SK-N-SH (cell line): ENCODE measurements around the gene CORO1A. TPM values are rescaled to one million over a fixed set of nuclear protein-coding genes. Genes with fewer than 3 reads are reported as not detected.

Source experiments
- CTCF ChIA-PET: fragments of 300-600, 350-600 bp; formaldehyde crosslinking; extraction: SDS; loops from one replicate; lab custom pipeline; 2021; lab: Yijun Ruan, JAX
- POLR2A ChIA-PET: fragments of 350-600 bp; sonication (Branson Sonifier 250); formaldehyde crosslinking; extraction: SDS; loops from one replicate; lab custom pipeline; 2020; ENCODE audit warnings: antibody characterized with exemption, inconsistent platforms; lab: Yijun Ruan, JAX
- DNase-seq: peaks from one replicate; pipeline ENCODE4 v3.0.0; 2012
- H2AFZ ChIP-seq: fragments of 200-600 bp; sonication (generic); 2 replicates; pipeline ENCODE4 v1.8.1; 2016; ENCODE audit warnings: antibody characterized with exemption, mild to moderate bottlenecking, low read depth
- H3F3A ChIP-seq: fragments of 200-600 bp; sonication (generic); replicated peaks from 2 replicates; pipeline ENCODE3; 2016; ENCODE audit warnings: antibody characterized with exemption, mild to moderate bottlenecking; ENCODE audit not compliant: insufficient read depth
- H3K27ac ChIP-seq, 2 experiments: fragments of 200-500 bp in 1 of 2; fragments of 200-600 bp in 1 of 2; sonication (Bioruptor generic) in 1 of 2; sonication (generic), shearing (Covaris generic) in 1 of 2; 2 replicates each; pipeline versions ENCODE4 v1.5.1 to v1.6.1; 2014 to 2016; ENCODE audit warnings: low read depth in 2 of 2, inconsistent platforms in 1 of 2, low read length in 1 of 2, mild to moderate bottlenecking in 1 of 2, mixed read lengths in 1 of 2
- H3K27me3 ChIP-seq: fragments of 200-600 bp; sonication (generic), shearing (Covaris generic); 2 replicates; pipeline ENCODE4 v1.6.1; 2016; ENCODE audit warnings: mixed run types; ENCODE audit not compliant: insufficient read depth
- H3K36me3 ChIP-seq, 2 experiments: fragments of 200-500 bp in 1 of 2; fragments of 200-600 bp in 1 of 2; sonication (Bioruptor generic) in 1 of 2; sonication (generic) in 1 of 2; replicated peaks in 1 of 2; 2 replicates each; pipeline versions ENCODE3 to v1.5.1; 2014 to 2016; ENCODE audit warnings: low read length in 1 of 2, mild to moderate bottlenecking in 1 of 2; ENCODE audit not compliant: insufficient read depth in 2 of 2, control insufficient read depth in 1 of 2
- H3K4me1 ChIP-seq, 2 experiments: fragments of 200-500 bp in 1 of 2; fragments of 200-600 bp in 1 of 2; sonication (Bioruptor generic) in 1 of 2; sonication (generic), shearing (Covaris generic) in 1 of 2; 2 replicates each; pipeline versions ENCODE4 v1.5.1 to v1.6.1; 2014 to 2016; ENCODE audit warnings: low read depth in 1 of 2, low read length in 1 of 2, mixed run types in 1 of 2; ENCODE audit not compliant: insufficient read depth in 2 of 2, control insufficient read depth in 1 of 2
- H3K4me2 ChIP-seq: fragments of 200-600 bp; sonication (generic), shearing (Covaris generic); 2 replicates; pipeline ENCODE4 v1.6.1; 2017; ENCODE audit warnings: mixed run types
- H3K4me3 ChIP-seq, 2 experiments: fragments of 200-500 bp in 1 of 2; fragments of 200-600 bp in 1 of 2; sonication (Bioruptor generic) in 1 of 2; sonication (generic), shearing (Covaris generic) in 1 of 2; 2 replicates each; pipeline versions ENCODE4 v1.5.1 to v1.8.1; 2014 to 2016; ENCODE audit warnings: low read depth in 2 of 2, inconsistent platforms in 1 of 2, low read length in 1 of 2, mild to moderate bottlenecking in 1 of 2, mixed read lengths in 1 of 2, moderate library complexity in 1 of 2
- H3K79me2 ChIP-seq: fragments of 200-600 bp; sonication (generic); 2 replicates; pipeline ENCODE4 v1.8.1; 2017; ENCODE audit warnings: mild to moderate bottlenecking; ENCODE audit not compliant: insufficient read depth
- H3K9ac ChIP-seq: fragments of 200-600 bp; sonication (generic); 2 replicates; pipeline ENCODE4 v1.6.1; 2017; ENCODE audit warnings: mixed run types
- H3K9me2 ChIP-seq: fragments of 200-600 bp; sonication (generic); 2 replicates; pipeline ENCODE4 v1.6.1; 2017; ENCODE audit warnings: mixed run types
- H3K9me3 ChIP-seq: fragments of 200-600 bp; sonication (generic); 2 replicates; pipeline ENCODE4 v1.6.1; 2017; ENCODE audit warnings: mixed run types, mild to moderate bottlenecking, moderate library complexity
- H4K20me1 ChIP-seq: fragments of 200-600 bp; sonication (generic); 2 replicates; pipeline ENCODE4 v1.6.1; 2017; ENCODE audit warnings: mild to moderate bottlenecking, mixed run types; ENCODE audit not compliant: insufficient read depth
- EP300 ChIP-seq, 2 experiments: IDR thresholded peaks; 2 replicates each; pipeline versions ENCODE4 v1.4.0 to v1.6.1; 2012; ENCODE audit warnings: borderline replicate concordance in 1 of 2, low read depth in 1 of 2, low read length in 1 of 2
- FOSL2 ChIP-seq: IDR thresholded peaks from 2 replicates; pipeline ENCODE4 v1.4.0; 2012; ENCODE audit warnings: low read depth, mild to moderate bottlenecking, moderate library complexity, borderline replicate concordance
- JUND ChIP-seq: IDR thresholded peaks from 2 replicates; pipeline ENCODE4 v1.4.0; 2012
- MXI1 ChIP-seq: IDR thresholded peaks from 2 replicates; pipeline ENCODE4 v1.6.1; 2012; ENCODE audit warnings: mild to moderate bottlenecking, low read depth, low read length, improper control_type of control experiment
- NRF1 ChIP-seq: IDR thresholded peaks from 2 replicates; pipeline ENCODE4 v1.6.1; 2012; ENCODE audit warnings: low read depth, mild to moderate bottlenecking, low read length
- PBX3 ChIP-seq: IDR thresholded peaks from 2 replicates; pipeline ENCODE4; 2012
- RCOR1 ChIP-seq: fragments of 150-350 bp; IDR thresholded peaks from 2 replicates; pipeline ENCODE4 v1.6.1; 2017; ENCODE audit warnings: antibody characterized with exemption, low read length
- REST ChIP-seq: IDR thresholded peaks from 2 replicates; pipeline ENCODE4 v1.6.1; 2012; ENCODE audit warnings: mild to moderate bottlenecking, low read depth, low read length, moderate library complexity
- RXRA ChIP-seq: IDR thresholded peaks from 2 replicates; pipeline ENCODE4 v1.4.0; 2012; ENCODE audit warnings: low read depth, mild to moderate bottlenecking, borderline replicate concordance
- USF2 ChIP-seq: fragments of 150-350 bp; IDR thresholded peaks from 2 replicates; pipeline ENCODE4 v1.6.1; 2017; ENCODE audit warnings: antibody characterized with exemption, low read length, low read depth, borderline replicate concordance
- WGBS: methylation state at CpG from one replicate; pipeline ENCODE4 v1.1.6; 2017; ENCODE audit warnings: low lambda C conversion rate; 5-methylcytosine and 5-hydroxymethylcytosine counted together
- polyA plus RNA-seq, 3 experiments: library from polyadenylated mRNA; depleted of rRNA; stranded (reverse); fragments of >200 nt; gene quantifications; 2 replicates each; pipeline ENCODE4 v1.2.3, GENCODE V29; 2012
- TF ChIP-seq, protein P1 (sequence below): IDR thresholded peaks from 2 replicates; pipeline ENCODE4 v1.4.0; 2012; ENCODE audit warnings: low read depth, borderline replicate concordance
- TF ChIP-seq, protein P2 (sequence below): fragments of 150-350 bp; IDR thresholded peaks from 2 replicates; pipeline ENCODE4 v1.6.1; 2016; ENCODE audit warnings: mild to moderate bottlenecking, low read depth, low read length
- TF ChIP-seq, protein P3 (sequence below): fragments of 200-600 bp; sonication (generic); IDR thresholded peaks from 2 replicates; pipeline ENCODE4 v1.6.1; 2017; ENCODE audit warnings: antibody characterized with exemption, mild to moderate bottlenecking, moderate library complexity

CORO1A gene
- polyA plus RNA-seq, 1 of the 3 experiments (the other 2 are of a cell fraction), result 13.5 TPM

- Histone ChIP-seq H2AFZ (peak overlapping the region; percentile 59; the same call in 1 of the 2 replicates), H3K4me2 (peak overlapping the region; percentile 80), H3K4me1 (peaks cover 0 to 25% of the 10 kb centered on the region in 2 experiments; a peak in 1 of 4 replicates), H3K9me2 (no peaks in the 10 kb centered on the region), H3K36me3 (peaks cover 0 to 6% of the 10 kb centered on the region in 2 experiments), H3F3A (peaks cover 4% of the 10 kb centered on the region), H3K9ac (peak overlapping the region; percentile 30; the same call in 1 of the 2 replicates), H3K9me3 (no peaks in the 10 kb centered on the region), H3K27ac (no peak overlapping the region), H3K27me3 (no peaks in the 10 kb centered on the region), H3K4me3 (peak overlapping the region; percentile 62 to 66), H3K79me2 (no peaks in the 10 kb centered on the region), H4K20me1 (no peaks in the 10 kb centered on the region)
- 43% methylated on average over 19 of the region's 24 CpGs for WGBS
- ChIA-PET CTCF (interaction anchor here (1.4 to 6.0 kb wide), 3 partner anchors 46 to 91 kb away, joined by 4 to 33 read pairs (median 5); partner anchors contain the start of gene TBX6), POLR2A (no interaction called here)
- DNase-seq, result peak; percentile 67
- no peak for TF ChIP-seq REST
- TF ChIP-seq FOSL2, result no peak
- no peak for TF ChIP-seq RXRA
- no peak for TF ChIP-seq NRF1
Measured at GRCh38 chr16:30184096-30184890, 891 bp downstream of the CORO1A start.

- 89% methylated on average over 9 of the region's 13 CpGs for WGBS
- Histone ChIP-seq H3K27ac (peak overlapping the region in 1 of 2 experiments; percentile 16; a peak in 1 of 4 replicates), H3K27me3 (no peaks in the 10 kb centered on the region), H3F3A (peaks cover 4% of the 10 kb centered on the region), H3K9ac (no peak overlapping the region), H3K4me1 (peaks cover 0 to 25% of the 10 kb centered on the region in 2 experiments; a peak in 1 of 4 replicates), H3K4me3 (no peak overlapping the region; a peak in 1 of 4 replicates), H3K36me3 (peaks cover 0 to 6% of the 10 kb centered on the region in 2 experiments), H2AFZ (no peak overlapping the region), H3K79me2 (no peaks in the 10 kb centered on the region), H3K9me3 (no peaks in the 10 kb centered on the region), H4K20me1 (no peaks in the 10 kb centered on the region), H3K9me2 (no peaks in the 10 kb centered on the region), H3K4me2 (no peak overlapping the region)
- ChIA-PET POLR2A (no interaction called here), CTCF (interaction anchor here (1.3 to 6.0 kb wide), 3 partner anchors 47 to 92 kb away, joined by 3 to 33 read pairs (median 5); partner anchors contain the start of genes TBX6 and YPEL3)
- peak; percentile 40 for DNase-seq
- TF ChIP-seq RCOR1, result no peak
- TF ChIP-seq, protein P1, sequence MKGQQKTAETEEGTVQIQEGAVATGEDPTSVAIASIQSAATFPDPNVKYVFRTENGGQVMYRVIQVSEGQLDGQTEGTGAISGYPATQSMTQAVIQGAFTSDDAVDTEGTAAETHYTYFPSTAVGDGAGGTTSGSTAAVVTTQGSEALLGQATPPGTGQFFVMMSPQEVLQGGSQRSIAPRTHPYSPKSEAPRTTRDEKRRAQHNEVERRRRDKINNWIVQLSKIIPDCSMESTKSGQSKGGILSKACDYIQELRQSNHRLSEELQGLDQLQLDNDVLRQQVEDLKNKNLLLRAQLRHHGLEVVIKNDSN, result no peak
- TF ChIP-seq USF2, result no peak
- no peak for TF ChIP-seq MXI1
- TF ChIP-seq PBX3, result no peak
- no peak for TF ChIP-seq RXRA
- TF ChIP-seq, protein P2, sequence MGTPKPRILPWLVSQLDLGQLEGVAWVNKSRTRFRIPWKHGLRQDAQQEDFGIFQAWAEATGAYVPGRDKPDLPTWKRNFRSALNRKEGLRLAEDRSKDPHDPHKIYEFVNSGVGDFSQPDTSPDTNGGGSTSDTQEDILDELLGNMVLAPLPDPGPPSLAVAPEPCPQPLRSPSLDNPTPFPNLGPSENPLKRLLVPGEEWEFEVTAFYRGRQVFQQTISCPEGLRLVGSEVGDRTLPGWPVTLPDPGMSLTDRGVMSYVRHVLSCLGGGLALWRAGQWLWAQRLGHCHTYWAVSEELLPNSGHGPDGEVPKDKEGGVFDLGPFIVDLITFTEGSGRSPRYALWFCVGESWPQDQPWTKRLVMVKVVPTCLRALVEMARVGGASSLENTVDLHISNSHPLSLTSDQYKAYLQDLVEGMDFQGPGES, result no peak
- TF ChIP-seq, protein P3, sequence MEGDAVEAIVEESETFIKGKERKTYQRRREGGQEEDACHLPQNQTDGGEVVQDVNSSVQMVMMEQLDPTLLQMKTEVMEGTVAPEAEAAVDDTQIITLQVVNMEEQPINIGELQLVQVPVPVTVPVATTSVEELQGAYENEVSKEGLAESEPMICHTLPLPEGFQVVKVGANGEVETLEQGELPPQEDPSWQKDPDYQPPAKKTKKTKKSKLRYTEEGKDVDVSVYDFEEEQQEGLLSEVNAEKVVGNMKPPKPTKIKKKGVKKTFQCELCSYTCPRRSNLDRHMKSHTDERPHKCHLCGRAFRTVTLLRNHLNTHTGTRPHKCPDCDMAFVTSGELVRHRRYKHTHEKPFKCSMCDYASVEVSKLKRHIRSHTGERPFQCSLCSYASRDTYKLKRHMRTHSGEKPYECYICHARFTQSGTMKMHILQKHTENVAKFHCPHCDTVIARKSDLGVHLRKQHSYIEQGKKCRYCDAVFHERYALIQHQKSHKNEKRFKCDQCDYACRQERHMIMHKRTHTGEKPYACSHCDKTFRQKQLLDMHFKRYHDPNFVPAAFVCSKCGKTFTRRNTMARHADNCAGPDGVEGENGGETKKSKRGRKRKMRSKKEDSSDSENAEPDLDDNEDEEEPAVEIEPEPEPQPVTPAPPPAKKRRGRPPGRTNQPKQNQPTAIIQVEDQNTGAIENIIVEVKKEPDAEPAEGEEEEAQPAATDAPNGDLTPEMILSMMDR, result no peak
- TF ChIP-seq EP300 (IDR thresholded peaks at IDR 0.05; ENCODE audit: borderline replicate concordance in 1 of 2, low read depth in 1 of 2, low read length in 1 of 2), result no peak
- no peak for TF ChIP-seq JUND
Measured at GRCh38 chr16:30184891-30185682, 1.7 kb downstream of the CORO1A start.
